ENCODE data around the gene FAM107B. TPM values are rescaled to one million over a fixed set of nuclear protein-coding genes. Genes with fewer than 3 reads are reported as not detected.

FAM107B gene
- total RNA-seq, 1 experiment from 2014 or later = 144 TPM

GRCh38 chr10:14698111-14698828 is 76.4 kb downstream of the FAM107B start:
- DNase-seq = no peak
- Histone ChIP-seq H3K9me2 (ENCODE audit: insufficient read depth) (no peaks in the 10 kb centered on the region), H3K4me3 (no peak overlapping the region), H3K4me1 (replicated peaks; ENCODE audit: insufficient read depth) (peaks cover 16% of the 10 kb centered on the region), H2AFZ (no peak overlapping the region), H4K20me1 (ENCODE audit: insufficient read depth) (no peaks in the 10 kb centered on the region), H3K9me3 (ENCODE audit: insufficient read depth, low read depth) (no peaks in the 10 kb centered on the region), H3K27me3 (ENCODE audit: insufficient read depth, low read depth) (no peaks in the 10 kb centered on the region), H3K4me2 (no peak overlapping the region), H3F3A (ENCODE audit: insufficient read depth, low read depth) (peaks cover 11% of the 10 kb centered on the region; the same call in 1 of the 2 replicates), H3K27ac (no peak overlapping the region), H3K36me3 (ENCODE audit: low read depth) (no peaks in the 10 kb centered on the region), H3K79me2 (ENCODE audit: low read depth) (no peaks in the 10 kb centered on the region)
- no TSS peak for BruUV-seq (replicated peaks)
- POLR2A ChIA-PET (ENCODE audit: unreplicated experiment) = no interaction called here
- CTCF ChIA-PET = no interaction called here
- intact Hi-C loops (cut with micrococcal nuclease; ENCODE audit: unreplicated experiment) = no loop called here
- no peak for TF ChIP-seq EZH2 (IDR thresholded peaks at IDR 0.05; ENCODE audit: low read depth)
- TF ChIP-seq, protein P1, sequence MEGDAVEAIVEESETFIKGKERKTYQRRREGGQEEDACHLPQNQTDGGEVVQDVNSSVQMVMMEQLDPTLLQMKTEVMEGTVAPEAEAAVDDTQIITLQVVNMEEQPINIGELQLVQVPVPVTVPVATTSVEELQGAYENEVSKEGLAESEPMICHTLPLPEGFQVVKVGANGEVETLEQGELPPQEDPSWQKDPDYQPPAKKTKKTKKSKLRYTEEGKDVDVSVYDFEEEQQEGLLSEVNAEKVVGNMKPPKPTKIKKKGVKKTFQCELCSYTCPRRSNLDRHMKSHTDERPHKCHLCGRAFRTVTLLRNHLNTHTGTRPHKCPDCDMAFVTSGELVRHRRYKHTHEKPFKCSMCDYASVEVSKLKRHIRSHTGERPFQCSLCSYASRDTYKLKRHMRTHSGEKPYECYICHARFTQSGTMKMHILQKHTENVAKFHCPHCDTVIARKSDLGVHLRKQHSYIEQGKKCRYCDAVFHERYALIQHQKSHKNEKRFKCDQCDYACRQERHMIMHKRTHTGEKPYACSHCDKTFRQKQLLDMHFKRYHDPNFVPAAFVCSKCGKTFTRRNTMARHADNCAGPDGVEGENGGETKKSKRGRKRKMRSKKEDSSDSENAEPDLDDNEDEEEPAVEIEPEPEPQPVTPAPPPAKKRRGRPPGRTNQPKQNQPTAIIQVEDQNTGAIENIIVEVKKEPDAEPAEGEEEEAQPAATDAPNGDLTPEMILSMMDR (conservative IDR thresholded peaks at IDR 0.05) = no peak

DNA sequence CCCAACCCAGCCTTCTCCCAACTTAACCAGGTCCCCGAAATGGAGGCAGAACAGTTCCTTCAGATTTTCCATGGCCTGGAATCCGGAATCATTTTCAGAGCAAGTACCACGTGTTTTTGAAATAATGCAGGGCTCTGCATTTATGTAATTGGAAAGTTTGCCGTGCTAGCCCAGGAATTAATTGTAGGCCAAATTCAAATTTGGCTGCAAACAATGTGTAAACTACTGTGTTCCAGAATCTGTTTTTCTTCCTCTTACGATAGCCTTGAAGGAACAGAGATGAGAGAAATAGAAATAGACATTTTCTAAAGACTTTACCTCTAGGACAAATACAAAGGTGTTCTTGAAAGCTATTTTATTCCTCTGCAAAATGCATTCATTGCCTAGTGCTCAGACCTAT is 77.4 kb downstream of the FAM107B start:
- no peak for DNase-seq
- Histone ChIP-seq H3K4me3 (no peak overlapping the region), H3K4me2 (no peak overlapping the region), H3K9me3 (ENCODE audit: insufficient read depth, low read depth) (no peaks in the 10 kb centered on the region), H3K36me3 (ENCODE audit: low read depth) (no peaks in the 10 kb centered on the region), H2AFZ (no peak overlapping the region), H3F3A (ENCODE audit: insufficient read depth, low read depth) (0 out of 2 replicates have a peak, but pooled peaks cover 1% of the 10 kb centered on the region), H3K79me2 (ENCODE audit: low read depth) (no peaks in the 10 kb centered on the region), H4K20me1 (ENCODE audit: insufficient read depth) (no peaks in the 10 kb centered on the region), H3K27me3 (ENCODE audit: insufficient read depth, low read depth) (no peaks in the 10 kb centered on the region), H3K27ac (no peak overlapping the region), H3K9me2 (ENCODE audit: insufficient read depth) (no peaks in the 10 kb centered on the region), H3K4me1 (replicated peaks; ENCODE audit: insufficient read depth) (peaks cover 6% of the 10 kb centered on the region)
- TF ChIP-seq EZH2 (IDR thresholded peaks at IDR 0.05; ENCODE audit: low read depth) = no peak
- TF ChIP-seq, protein P1 (conservative IDR thresholded peaks at IDR 0.05) = no peak
- intact Hi-C loops (cut with micrococcal nuclease; ENCODE audit: unreplicated experiment) = no loop called here
- ChIA-PET POLR2A (ENCODE audit: unreplicated experiment) (no interaction called here), CTCF (no interaction called here)
- BruUV-seq (replicated peaks) = no TSS peak

GRCh38 chr10:14696821-14697220 is 77.9 kb downstream of the FAM107B start:
- Histone ChIP-seq H3K4me2 (no peak overlapping the region), H4K20me1 (ENCODE audit: insufficient read depth) (no peaks in the 10 kb centered on the region), H3K4me3 (no peak overlapping the region), H3K4me1 (replicated peaks; ENCODE audit: insufficient read depth) (0 out of 2 replicates have a peak, but pooled peaks cover 1% of the 10 kb centered on the region), H3K9me2 (ENCODE audit: insufficient read depth) (no peaks in the 10 kb centered on the region), H3K36me3 (ENCODE audit: low read depth) (no peaks in the 10 kb centered on the region), H3F3A (ENCODE audit: insufficient read depth, low read depth) (no peaks in the 10 kb centered on the region), H3K79me2 (ENCODE audit: low read depth) (no peaks in the 10 kb centered on the region), H2AFZ (no peak overlapping the region), H3K27me3 (ENCODE audit: insufficient read depth, low read depth) (no peaks in the 10 kb centered on the region), H3K27ac (no peak overlapping the region), H3K9me3 (ENCODE audit: insufficient read depth, low read depth) (no peaks in the 10 kb centered on the region)
- BruUV-seq (replicated peaks) = no TSS peak
- TF ChIP-seq EZH2 (IDR thresholded peaks at IDR 0.05; ENCODE audit: low read depth) = no peak
- TF ChIP-seq, protein P1 (conservative IDR thresholded peaks at IDR 0.05) = no peak
- DNase-seq = no peak
- CTCF ChIA-PET = no interaction called here
- intact Hi-C loops (cut with micrococcal nuclease; ENCODE audit: unreplicated experiment) = no loop called here
- POLR2A ChIA-PET (ENCODE audit: unreplicated experiment) = no interaction called here

Data from PC-9 (cell line).